Measurements from ENCODE around the gene STRN4.

The STRN4 gene

GRCh38 chr19:46685189-46685588, 61.1 kb downstream of the STRN4 start:
- DNase-seq (ENCODE audit: low read depth in 2 of 3, low spot score in 1 of 3), result no peak

GRCh38 chr19:46678110-46678732, 68.0 kb downstream of the STRN4 start:
- peak; percentile 44 to 62 (median 53) for DNase-seq (ENCODE audit: low read depth in 2 of 3, low spot score in 1 of 3)

- DNase-seq (ENCODE audit: low read depth in 2 of 3, low spot score in 1 of 3), result no peak
These were observed 71.7 kb downstream of the STRN4 start for GRCh38 chr19:46674416-46675178.

- DNase-seq (ENCODE audit: low read depth in 2 of 3, low spot score in 1 of 3), result no peak
These were observed 75.4 kb downstream of the STRN4 start for GRCh38 chr19:46670813-46671212.
